K562 (cell line): ENCODE results near the gene REG4. TPM values are rescaled to one million over a fixed set of nuclear protein-coding genes. Genes with fewer than 3 reads are reported as not detected.

Experiments used
- BDP1 ChIP-seq: IDR thresholded peaks from 3 replicates; pipeline ENCODE4 v1.6.1; 2011; ENCODE audit not compliant: insufficient read length, insufficient read depth
- CHAMP1 ChIP-seq: fragments of 450-650 bp; IDR thresholded peaks from 2 replicates; pipeline ENCODE4 v1.6.1; 2016; ENCODE audit warnings: mild to moderate bottlenecking
- CHD1 ChIP-seq: fragments of 200-600 bp; sonication (generic); IDR thresholded peaks from one replicate; pipeline ENCODE4 v1.6.1; 2012; ENCODE audit warnings: mild to moderate bottlenecking, moderate library complexity, low read length, inconsistent platforms
- CHD2 ChIP-seq: IDR thresholded peaks from 2 replicates; pipeline ENCODE4 v1.6.1; 2011; ENCODE audit warnings: low read depth, low read length
- KLF1 ChIP-seq: fragments of 450-650 bp; IDR thresholded peaks from 2 replicates; pipeline ENCODE4 v1.6.1; 2016; ENCODE audit warnings: missing genetic modification characterization, missing compliant biosample characterization
- MXD1 ChIP-seq: fragments of 250-450 bp; sonication (Bioruptor Pico); IDR thresholded peaks from 2 replicates; pipeline ENCODE4 v1.8.0; 2021; ENCODE audit warnings: borderline replicate concordance, mild to moderate bottlenecking, moderate library complexity; ENCODE audit not compliant: poor library complexity, severe bottlenecking
- NCOA1 ChIP-seq: fragments of 450-650 bp; IDR thresholded peaks from 2 replicates; pipeline ENCODE4 v1.6.1; 2016; ENCODE audit warnings: low read depth
- NELFE ChIP-seq: IDR thresholded peaks from 2 replicates; pipeline ENCODE4 v1.6.1; 2011; ENCODE audit warnings: mild to moderate bottlenecking; ENCODE audit not compliant: insufficient read depth, insufficient read length
- NR1H2 ChIP-seq: sonication (generic); formaldehyde crosslinking; IDR thresholded peaks from 2 replicates; pipeline ENCODE4 v1.4.0; 2020; ENCODE audit warnings: mild to moderate bottlenecking, missing genetic modification reagents
- POLR2H ChIP-seq: IDR thresholded peaks from 2 replicates; pipeline ENCODE4 v1.6.1; 2016; ENCODE audit warnings: missing genetic modification characterization, low read depth, mild to moderate bottlenecking, control low read depth, missing compliant biosample characterization, moderate library complexity
- SMAD2 ChIP-seq: fragments of 150-350 bp; IDR thresholded peaks from 2 replicates; pipeline ENCODE4 v1.6.1; 2014; ENCODE audit warnings: low read depth, mild to moderate bottlenecking, low read length
- TAF15 ChIP-seq: fragments of 200-400 bp; formaldehyde crosslinking; IDR thresholded peaks from 2 replicates; pipeline ENCODE4 v1.6.1; 2017; ENCODE audit warnings: mild to moderate bottlenecking, low read depth, low read length, moderate library complexity
- TRIM24 ChIP-seq, 2 experiments: fragments of 450-650 bp; IDR thresholded peaks; 2 replicates each; pipeline ENCODE4 v1.6.1; 2016
- ZBTB33 ChIP-seq: sonication (generic); formaldehyde crosslinking; IDR thresholded peaks from 2 replicates; pipeline ENCODE4 v1.8.1; 2023; ENCODE audit warnings: mild to moderate bottlenecking, missing genetic modification reagents
- ZBTB5 ChIP-seq: fragments of 450-650 bp; IDR thresholded peaks from 2 replicates; pipeline ENCODE4 v1.6.1; 2017; ENCODE audit warnings: antibody characterized with exemption
- ZFP1 ChIP-seq: fragments of 450-650 bp; formaldehyde crosslinking; IDR thresholded peaks from 2 replicates; pipeline ENCODE4 v1.4.0; 2020; ENCODE audit warnings: mild to moderate bottlenecking, mixed read lengths
- ZNF197 ChIP-seq: fragments of 200-800 bp; sonication (Bioruptor generic); IDR thresholded peaks from 2 replicates; pipeline ENCODE4 v1.6.1; 2016; ENCODE audit warnings: low read depth, missing genetic modification characterization, missing compliant biosample characterization
- ZNF384 ChIP-seq: IDR thresholded peaks from 2 replicates; pipeline ENCODE4 v1.6.1; 2012; ENCODE audit warnings: low read depth, low read length, improper control_type of control experiment
- ZNF695 ChIP-seq: fragments of 450-650 bp; formaldehyde crosslinking; IDR thresholded peaks from 2 replicates; pipeline ENCODE4 v1.4.0; 2020; ENCODE audit warnings: mild to moderate bottlenecking, moderate library complexity
- polyA plus RNA-seq, 8 experiments: library from polyadenylated mRNA; depleted of rRNA in 4 of 8; stranded (reverse) in 5 of 8; unstranded in 3 of 8; fragments of >200 nt; fragmentation: Nextera tagmentation in 2 of 8; fragmentation: Illumina TruSeq in 1 of 8; extraction: Ambion mirVana in 2 of 8; extraction: Trizol in 1 of 8; gene quantifications; 2 replicates each; pipeline versions ENCODE4 v1.2.1 to v1.2.3, GENCODE V29; 2011 to 2014; ENCODE audit warnings: inconsistent platforms in 1 of 8, missing spikeins in 1 of 8
- total RNA-seq, 7 experiments: library from RNA; depleted of rRNA in 6 of 7; stranded (reverse); fragments of >200 nt in 6 of 7; fragmentation: Illumina TruSeq in 2 of 7; extraction: Trizol in 2 of 7; gene quantifications; 2 replicates each; pipeline versions ENCODE4 v1.2.1 to v1.2.3, GENCODE V29; 2011 to 2021; ENCODE audit warnings: low replicate concordance in 1 of 7
- TF ChIP-seq, protein P1 (sequence below): fragments of 250-450 bp; sonication (Bioruptor Pico); IDR thresholded peaks from 2 replicates; pipeline ENCODE4 v1.8.0; 2022; ENCODE audit warnings: moderate library complexity, mild to moderate bottlenecking, inconsistent platforms
- TF ChIP-seq, protein P2 (sequence below): fragments of 250-450 bp; sonication (Bioruptor Pico); IDR thresholded peaks from 2 replicates; pipeline ENCODE4 v1.8.0; 2021; ENCODE audit warnings: moderate library complexity, mild to moderate bottlenecking, inconsistent platforms

Gene REG4
- total and polyA plus RNA-seq, 9 of the 15 experiments (the other 6 are each of a cell fraction or from before 2014, with no cell fraction given): not detected

DNA sequence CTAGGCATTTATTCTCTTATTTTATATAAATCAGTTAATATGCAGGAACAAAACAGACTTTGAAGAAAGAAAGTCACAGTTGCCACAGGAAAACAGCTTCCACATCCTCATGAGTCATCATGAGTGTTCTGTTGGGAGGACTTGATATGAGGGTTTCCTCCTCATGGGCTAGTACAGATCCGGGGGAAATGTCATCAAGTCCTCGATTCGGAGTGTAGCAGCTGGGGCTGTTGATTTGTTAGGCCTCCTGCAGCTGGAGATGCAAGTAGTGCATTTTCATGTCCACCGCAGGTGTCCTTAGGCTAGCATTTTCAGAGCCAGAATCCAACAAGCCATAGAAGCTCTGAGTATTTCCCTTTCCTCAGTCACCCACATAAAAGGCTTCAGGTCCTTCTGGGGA, 48.4 kb upstream of the REG4 start (continued):
- TF ChIP-seq POLR2H (tag): no peak
- TF ChIP-seq BDP1: no peak
- no peak for TF ChIP-seq ZNF695 (CRISPR knock-in tag)
- TF ChIP-seq NCOA1: no peak
- no peak for TF ChIP-seq TAF15
- TF ChIP-seq CHAMP1: no peak
- TF ChIP-seq NELFE: no peak
- TF ChIP-seq, protein P1, sequence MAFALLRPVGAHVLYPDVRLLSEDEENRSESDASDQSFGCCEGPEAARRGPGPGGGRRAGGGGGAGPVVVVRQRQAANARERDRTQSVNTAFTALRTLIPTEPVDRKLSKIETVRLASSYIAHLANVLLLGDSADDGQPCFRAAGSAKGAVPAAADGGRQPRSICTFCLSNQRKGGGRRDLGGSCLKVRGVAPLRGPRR (CRISPR knock-in tag): no peak
- no peak for TF ChIP-seq ZBTB33 (CRISPR knock-in tag)
- no peak for TF ChIP-seq SMAD2
- TF ChIP-seq, protein P2, sequence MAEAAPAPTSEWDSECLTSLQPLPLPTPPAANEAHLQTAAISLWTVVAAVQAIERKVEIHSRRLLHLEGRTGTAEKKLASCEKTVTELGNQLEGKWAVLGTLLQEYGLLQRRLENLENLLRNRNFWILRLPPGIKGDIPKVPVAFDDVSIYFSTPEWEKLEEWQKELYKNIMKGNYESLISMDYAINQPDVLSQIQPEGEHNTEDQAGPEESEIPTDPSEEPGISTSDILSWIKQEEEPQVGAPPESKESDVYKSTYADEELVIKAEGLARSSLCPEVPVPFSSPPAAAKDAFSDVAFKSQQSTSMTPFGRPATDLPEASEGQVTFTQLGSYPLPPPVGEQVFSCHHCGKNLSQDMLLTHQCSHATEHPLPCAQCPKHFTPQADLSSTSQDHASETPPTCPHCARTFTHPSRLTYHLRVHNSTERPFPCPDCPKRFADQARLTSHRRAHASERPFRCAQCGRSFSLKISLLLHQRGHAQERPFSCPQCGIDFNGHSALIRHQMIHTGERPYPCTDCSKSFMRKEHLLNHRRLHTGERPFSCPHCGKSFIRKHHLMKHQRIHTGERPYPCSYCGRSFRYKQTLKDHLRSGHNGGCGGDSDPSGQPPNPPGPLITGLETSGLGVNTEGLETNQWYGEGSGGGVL: no peak
- TF ChIP-seq NR1H2 (CRISPR knock-in tag): no peak
- peak; percentile 87 to 92 for TF ChIP-seq TRIM24 (IDR thresholded peaks at IDR 0.05)
- no peak for TF ChIP-seq CHD1
- TF ChIP-seq ZNF197 (CRISPR knock-in tag): no peak
- TF ChIP-seq KLF1: no peak
- no peak for TF ChIP-seq MXD1 (CRISPR knock-in tag)
- no peak for TF ChIP-seq ZNF384
- no peak for TF ChIP-seq CHD2
- TF ChIP-seq ZFP1: no peak
- no peak for TF ChIP-seq ZBTB5
